EL (cell line): ENCODE results near the gene CLCN1.
"Not testable (repeated sequence)": the region's sequence is repeated elsewhere in the genome, so short reads cannot be mapped to it uniquely, and the experiment has no call there.

Source experiments
- DNase-seq: peaks from one replicate; pipeline ENCODE4 v3.0.0-alpha.2; 2016

Gene CLCN1

GRCh38 chr7:143388051-143388450, 72.1 kb downstream of the CLCN1 start:
- DNase-seq, result no peak

- no peak for DNase-seq
Measured at GRCh38 chr7:143388491-143389101, 72.7 kb downstream of the CLCN1 start.

- peak; percentile 19 for DNase-seq
Measured at GRCh38 chr7:143389316-143390103, 73.6 kb downstream of the CLCN1 start.

- DNase-seq, result no peak
Measured at GRCh38 chr7:143390104-143390772, 74.3 kb downstream of the CLCN1 start.

- no peak for DNase-seq
Measured at GRCh38 chr7:143390773-143391317, 74.9 kb downstream of the CLCN1 start.

GRCh38 chr7:143391462-143392404, 75.8 kb downstream of the CLCN1 start:
- peak; percentile 80 for DNase-seq

- DNase-seq, result not testable (repeated sequence)
Measured at GRCh38 chr7:143392427-143392826, 76.5 kb downstream of the CLCN1 start.

- peak; percentile 12 for DNase-seq
Measured at GRCh38 chr7:143392875-143393266, 77.0 kb downstream of the CLCN1 start.

- DNase-seq, result peak; percentile 25
Measured at GRCh38 chr7:143393267-143394041, 77.5 kb downstream of the CLCN1 start.

GRCh38 chr7:143394068-143394467, 78.2 kb downstream of the CLCN1 start:
- no peak for DNase-seq

- DNase-seq, result no peak
Measured at GRCh38 chr7:143394777-143395176, 78.9 kb downstream of the CLCN1 start.

- peak; percentile 23 for DNase-seq
Measured at GRCh38 chr7:143395187-143396149, 79.6 kb downstream of the CLCN1 start.

- no peak for DNase-seq
Measured at GRCh38 chr7:143396182-143396581, 80.3 kb downstream of the CLCN1 start.

- DNase-seq, result peak; percentile 59
Measured at GRCh38 chr7:143396625-143397556, 81.0 kb downstream of the CLCN1 start.

- no peak for DNase-seq
Measured at GRCh38 chr7:143397710-143398530, 82.0 kb downstream of the CLCN1 start.

- no peak for DNase-seq
Measured at GRCh38 chr7:143398616-143399015, 82.7 kb downstream of the CLCN1 start.

GRCh38 chr7:143399151-143399550, 83.2 kb downstream of the CLCN1 start:
- no peak for DNase-seq

GRCh38 chr7:143399642-143400041, 83.7 kb downstream of the CLCN1 start:
- DNase-seq, result no peak
